Measurements from ENCODE around the gene PAOX.
A peak's percentile ranks its signal among the peaks of the same experiment; 100 is the strongest.
"Not testable (repeated sequence)": the region's sequence is repeated elsewhere in the genome, so short reads cannot be mapped to it uniquely, and the experiment has no call there.

PAOX gene

DNA sequence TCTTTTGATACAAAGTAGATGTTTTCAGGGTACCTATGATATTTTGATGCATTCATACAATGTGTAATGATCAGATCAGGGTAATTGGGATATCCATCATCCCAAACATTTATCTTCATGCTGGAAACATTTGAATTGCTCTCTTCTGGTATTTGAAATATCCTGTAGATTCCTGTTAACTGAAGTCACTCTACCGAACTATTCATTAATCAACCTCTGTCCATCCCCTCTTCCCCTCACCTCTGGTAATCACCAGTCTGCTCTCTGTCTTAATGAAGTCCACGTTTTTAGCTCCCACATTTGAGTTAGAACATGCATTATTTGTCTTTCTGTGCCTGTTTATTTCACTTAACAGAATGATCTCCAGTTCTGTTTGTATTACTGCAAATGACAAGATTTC lies 26.2 kb downstream of the PAOX start:
- no peak for FAIRE-seq
- no peak for DNase-seq (ENCODE audit: low spot score)

DNA sequence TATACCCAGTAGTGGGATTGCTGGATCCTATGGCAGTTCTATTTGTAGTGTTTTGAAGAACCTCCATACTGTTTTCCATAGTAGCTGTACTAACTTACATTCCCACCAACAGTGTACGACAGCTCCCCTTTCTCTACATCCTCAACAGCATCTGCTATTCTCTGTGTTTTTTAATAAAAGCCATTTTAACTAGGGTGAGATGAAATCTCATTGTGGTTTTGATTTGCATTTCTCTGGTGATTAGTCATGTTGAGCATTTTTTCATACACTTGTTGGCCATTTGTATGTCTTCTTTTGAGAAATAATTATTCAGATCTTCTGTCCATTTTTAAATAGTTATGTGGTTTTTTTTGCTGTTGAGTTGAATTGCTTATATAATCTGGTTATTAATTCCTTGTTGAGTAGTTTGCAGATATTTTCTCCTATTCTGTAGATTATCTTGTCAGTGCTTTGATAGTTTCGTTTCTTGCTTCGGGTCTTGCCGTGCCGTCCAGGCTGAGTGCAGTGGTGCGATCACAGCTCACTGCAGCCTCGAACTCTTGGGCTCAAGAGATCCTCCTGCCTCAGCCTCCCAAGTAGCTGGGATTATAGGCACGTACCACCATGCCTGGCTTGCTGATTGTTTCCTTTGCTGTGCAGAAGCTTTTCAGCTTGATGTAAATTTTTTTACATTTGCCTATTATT lies 26.9 kb downstream of the PAOX start:
- FAIRE-seq: no peak
- no peak for DNase-seq (ENCODE audit: low spot score)

- FAIRE-seq (no peak), DNase-seq (ENCODE audit: low spot score) (no peak)
Observed at GRCh38 chr10:133411523-133412380, 32.7 kb downstream of the PAOX start.

GRCh38 chr10:133412381-133412711 lies 33.3 kb downstream of the PAOX start:
- FAIRE-seq: no peak

DNA sequence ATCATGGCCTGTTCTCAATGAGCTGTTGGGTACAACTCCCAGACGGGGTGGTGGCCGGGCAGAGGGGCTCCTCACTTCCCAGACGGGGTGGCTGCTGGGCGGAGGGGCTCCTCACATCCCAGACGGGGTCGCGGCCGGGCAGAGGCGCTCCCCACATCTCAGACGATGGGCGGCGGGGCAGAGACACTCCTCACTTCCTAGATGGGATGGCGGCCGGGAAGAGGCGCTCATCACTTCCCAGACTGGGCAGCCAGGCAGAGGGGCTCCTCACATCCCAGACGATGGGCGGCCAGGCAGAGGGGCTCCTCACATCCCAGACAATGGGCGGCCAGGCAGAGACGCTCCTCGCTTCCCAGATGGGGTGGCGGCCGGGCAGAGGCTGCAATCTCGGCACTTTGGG lies 35.3 kb downstream of the PAOX start:
- not testable (repeated sequence) for FAIRE-seq

More at GRCh38 chr10:133412381-133412711, 33.3 kb downstream of the PAOX start:
- DNase-seq (ENCODE audit: low spot score): no peak

GRCh38 chr10:133415752-133416151 lies 36.7 kb downstream of the PAOX start:
- no peak for DNase-seq (ENCODE audit: low spot score)
- no peak for FAIRE-seq

More for the DNA sequence above, 35.3 kb downstream of the PAOX start:
- not testable (repeated sequence) for DNase-seq (ENCODE audit: low spot score)

- no peak for FAIRE-seq
- no peak for DNase-seq (ENCODE audit: low spot score)
Observed at GRCh38 chr10:133418289-133418993, 39.4 kb downstream of the PAOX start.

- FAIRE-seq: no peak
Observed at GRCh38 chr10:133419211-133419950, 40.3 kb downstream of the PAOX start.

DNA sequence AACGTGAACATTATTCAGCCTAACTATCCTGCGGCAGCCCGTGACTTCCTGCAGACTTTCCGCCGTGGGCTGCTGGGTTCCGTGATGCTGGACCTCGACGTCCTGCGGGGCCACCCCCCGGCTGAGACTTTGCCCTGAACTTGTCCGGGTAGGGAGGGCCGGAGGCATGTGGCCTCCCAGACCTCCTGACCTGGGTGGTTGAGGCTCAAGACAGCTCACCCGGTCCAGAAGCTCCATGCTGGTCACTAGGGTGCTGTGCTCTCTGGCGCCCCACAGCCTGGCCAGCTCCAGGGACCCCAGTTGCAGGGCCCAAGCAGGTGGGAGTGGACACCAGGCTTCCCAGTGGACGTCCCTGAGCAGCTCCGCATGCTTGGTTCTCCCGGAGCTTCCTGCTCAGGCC lies 41.0 kb downstream of the PAOX start:
- DNase-seq (ENCODE audit: low spot score): no peak
- FAIRE-seq: no peak

More at GRCh38 chr10:133419211-133419950, 40.3 kb downstream of the PAOX start:
- DNase-seq (ENCODE audit: low spot score): no peak

- FAIRE-seq: no peak
Observed at GRCh38 chr10:133420579-133420978, 41.5 kb downstream of the PAOX start.

DNA sequence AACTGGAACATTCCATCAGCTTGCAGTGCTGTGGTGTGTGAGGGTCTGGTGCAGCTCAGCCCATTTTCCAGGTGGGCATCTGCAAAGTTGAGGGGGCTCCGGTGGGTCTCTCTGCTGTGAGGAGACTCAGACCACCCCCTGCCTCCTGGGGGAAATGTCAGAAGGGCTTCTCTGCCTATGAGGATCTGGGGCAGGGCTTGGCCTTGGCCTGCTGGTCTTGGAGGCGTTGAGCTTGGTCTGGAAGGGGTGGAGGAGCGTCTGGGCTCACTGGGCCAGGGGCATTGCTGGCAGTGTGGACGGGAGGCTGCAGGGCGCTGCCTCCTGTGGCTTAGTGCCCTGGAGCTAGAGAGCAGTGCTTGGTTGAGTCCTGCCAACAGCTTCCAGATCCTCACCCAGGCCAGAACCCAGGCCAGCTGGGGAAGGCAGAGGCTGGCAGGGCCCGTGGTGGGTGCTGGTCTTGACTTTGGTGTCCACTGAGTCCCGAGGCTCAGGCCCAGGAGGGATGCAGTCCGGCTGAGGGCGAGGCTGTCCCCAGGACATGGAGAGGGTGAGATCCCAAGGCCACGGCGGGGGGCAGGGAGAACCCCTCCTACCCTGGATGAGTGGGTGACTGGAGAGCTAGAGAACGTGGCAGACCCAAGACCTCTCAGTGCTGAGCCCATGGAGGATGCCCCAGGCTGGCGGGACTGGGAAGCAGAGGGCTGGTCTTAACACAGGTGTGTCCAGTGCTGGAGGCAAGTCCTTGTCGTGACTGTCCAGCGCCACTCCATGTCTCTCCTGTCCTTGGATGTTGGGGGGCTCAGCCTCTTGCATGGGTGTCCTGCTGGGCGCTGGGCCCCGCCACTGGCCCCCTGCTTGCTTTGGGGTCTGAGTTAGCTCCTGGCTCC lies 42.5 kb downstream of the PAOX start:
- DNase-seq (ENCODE audit: low spot score): no peak
- FAIRE-seq: no peak

More at GRCh38 chr10:133420579-133420978, 41.5 kb downstream of the PAOX start:
- no peak for DNase-seq (ENCODE audit: low spot score)

DNA sequence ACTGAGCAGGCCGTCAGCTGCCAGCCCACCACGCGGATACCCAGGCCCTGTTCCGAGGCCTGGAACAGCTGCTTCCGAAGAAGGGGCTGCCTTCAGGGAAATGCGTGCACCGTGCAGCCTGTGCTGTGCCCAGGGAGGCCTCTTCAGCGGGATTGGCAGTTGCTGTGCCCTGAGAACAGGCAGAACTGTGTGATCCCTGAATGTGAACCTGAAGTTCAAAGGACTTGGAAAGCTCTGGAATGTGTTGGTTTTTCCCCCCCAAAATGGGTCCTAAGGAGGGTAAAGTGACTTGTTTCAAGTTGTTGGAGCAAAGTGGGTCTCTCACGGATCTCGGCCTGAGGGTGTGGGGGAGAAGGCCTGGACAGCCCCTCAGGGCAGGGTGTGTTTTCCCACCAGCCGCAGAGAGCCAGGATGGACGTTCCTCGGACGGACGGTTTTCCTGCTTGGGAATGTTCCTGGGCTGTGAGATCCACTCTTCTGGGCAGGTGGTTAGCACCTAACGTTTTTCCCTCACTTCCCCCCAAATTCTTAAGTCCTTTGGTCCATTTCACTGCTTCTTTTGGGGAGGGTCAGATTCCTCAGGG lies 43.3 kb downstream of the PAOX start:
- DNase-seq (ENCODE audit: low spot score) (no peak), FAIRE-seq (no peak)

DNA sequence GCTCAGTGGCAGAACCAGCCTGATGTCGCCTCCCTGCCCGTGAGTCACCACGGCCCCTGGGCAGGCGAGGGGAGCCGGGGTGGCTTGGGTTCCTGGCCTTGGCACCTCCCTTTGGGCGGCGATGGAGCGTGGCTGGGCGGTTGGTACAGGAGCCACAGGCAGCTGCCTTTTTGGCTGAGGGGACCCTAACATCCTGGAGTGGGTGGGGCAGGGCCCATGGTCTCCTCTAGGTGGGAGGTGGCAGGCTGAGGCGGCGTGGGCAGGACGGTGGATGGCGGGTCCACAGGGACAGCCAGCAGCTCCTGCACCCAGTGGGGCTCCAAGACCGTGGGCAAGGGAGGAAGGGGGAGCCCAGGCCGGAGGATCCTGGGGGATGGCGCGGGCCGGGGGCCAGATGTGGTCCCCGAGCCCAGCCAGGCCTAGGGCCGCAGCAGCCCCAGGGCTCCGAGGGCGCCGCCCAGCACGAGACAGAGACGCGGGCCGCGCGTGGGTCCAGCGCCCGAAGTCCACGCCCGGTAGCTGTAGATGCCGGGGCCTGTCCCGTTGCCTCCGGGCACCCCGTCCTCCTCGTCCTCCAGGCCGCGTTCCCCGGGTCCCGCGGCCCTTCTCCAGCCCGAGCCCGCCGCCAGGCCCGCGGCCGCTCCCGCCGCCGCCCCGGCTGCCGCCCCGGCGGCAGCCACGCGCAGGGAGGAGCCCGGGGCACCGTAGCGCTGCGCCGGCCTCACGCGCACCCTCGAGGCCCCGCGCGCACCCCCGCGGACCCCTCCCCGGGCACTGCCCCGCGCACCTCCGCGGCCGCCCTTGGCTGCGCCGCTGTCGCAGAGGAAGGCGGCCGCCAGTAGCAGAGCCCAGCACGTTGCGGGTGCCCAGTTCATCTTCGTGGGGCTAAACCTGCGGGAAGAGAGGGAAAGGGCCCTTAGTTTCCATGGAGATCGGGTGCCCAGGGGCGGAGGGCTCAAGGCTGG lies 44.0 kb downstream of the PAOX start:
- no peak for DNase-seq (ENCODE audit: low spot score)
- no peak for FAIRE-seq

DNA sequence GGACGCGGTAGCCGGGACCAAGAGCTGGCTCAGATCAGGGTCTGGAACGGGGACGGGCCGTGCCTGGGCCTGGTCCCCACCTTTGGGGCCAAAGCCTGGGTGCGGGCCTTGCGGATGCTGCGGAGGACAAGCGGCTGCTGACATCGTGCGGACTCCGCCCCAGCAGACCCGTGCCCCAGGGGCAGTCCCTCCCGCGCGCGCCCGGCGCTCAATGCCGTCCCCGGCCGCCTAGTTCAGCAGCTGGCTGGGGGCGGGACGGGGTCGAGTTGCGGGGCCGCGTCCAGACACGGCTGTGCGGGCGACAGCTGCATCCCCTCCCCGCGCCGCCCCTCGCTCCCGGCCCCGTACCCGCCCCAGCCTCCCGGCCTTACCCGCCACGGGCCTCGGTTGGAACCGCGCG lies 45.0 kb downstream of the PAOX start:
- not testable (repeated sequence) for DNase-seq (ENCODE audit: low spot score); FAIRE-seq

GRCh38 chr10:133424601-133425000 lies 45.5 kb downstream of the PAOX start, which contains the start of gene SPRN:
SPRN (minus strand) TSS chr10:133424625; CDS start chr10:133423681, 944 bp downstream.
- FAIRE-seq: peak; percentile 13
- not testable (repeated sequence) for DNase-seq (ENCODE audit: low spot score)

DNA sequence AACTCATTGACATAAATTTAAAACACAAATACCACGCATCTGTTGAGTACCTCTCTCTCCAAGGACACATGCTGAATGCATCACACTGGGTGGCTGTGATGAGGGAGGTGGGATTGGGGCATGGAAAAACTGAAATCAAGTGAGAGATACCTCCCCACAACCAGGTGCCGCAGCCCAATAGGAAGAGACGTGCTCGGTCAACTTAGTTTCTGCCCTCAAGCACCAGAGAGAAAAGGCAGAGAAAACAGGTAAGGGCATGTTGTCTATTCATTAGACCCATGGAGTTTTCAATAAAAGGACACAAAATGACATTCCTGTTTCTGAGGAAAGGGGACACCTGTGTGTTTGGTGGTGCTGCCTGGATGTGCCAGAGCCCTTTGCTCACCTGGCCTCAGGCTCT lies 50.5 kb downstream of the PAOX start:
- FAIRE-seq; DNase-seq (ENCODE audit: low spot score): not testable (repeated sequence)

- FAIRE-seq: peak; percentile 84
Observed at GRCh38 chr10:133431888-133432613, 53.0 kb downstream of the PAOX start.

GRCh38 chr10:133432789-133433188 lies 53.7 kb downstream of the PAOX start:
- not testable (repeated sequence) for FAIRE-seq; DNase-seq (ENCODE audit: low spot score)

More at GRCh38 chr10:133431888-133432613, 53.0 kb downstream of the PAOX start:
- not testable (repeated sequence) for DNase-seq (ENCODE audit: low spot score)
